GM23338 (cell line): ENCODE measurements around the gene PJA1. TPM values are rescaled to one million over a fixed set of nuclear protein-coding genes. Genes with fewer than 3 reads are reported as not detected.

Experiments
- ATAC-seq: fragments of 200-7000 bp; cut with Tn5 transposase; 3 replicates; pipeline ENCODE4 v1.9.1; 2020
- DNase-seq: peaks from one replicate; pipeline ENCODE4 v3.0.0-alpha.2; 2015; ENCODE audit warnings: low spot score
- H2AFZ ChIP-seq: fragments of 200-600 bp; sonication (generic); 2 replicates; pipeline ENCODE4 v1.8.0; 2016; ENCODE audit warnings: antibody characterized with exemption, mild to moderate bottlenecking, moderate library complexity
- H3F3A ChIP-seq: fragments of 200-600 bp; sonication (generic); replicated peaks from 2 replicates; pipeline ENCODE4 v1.8.0; 2017; ENCODE audit warnings: antibody characterized with exemption, mixed run types, low read depth
- H3K27ac ChIP-seq: fragments of 200-600 bp; sonication (generic); 2 replicates; pipeline ENCODE4 v1.6.1; 2016; ENCODE audit warnings: low read depth
- H3K27me3 ChIP-seq: fragments of 200-600 bp; sonication (generic); 2 replicates; pipeline ENCODE4 v1.8.0; 2016; ENCODE audit warnings: mild to moderate bottlenecking, mixed run types, moderate library complexity; ENCODE audit not compliant: insufficient read depth
- H3K36me3 ChIP-seq: fragments of 200-600 bp; sonication (generic); 2 replicates; pipeline ENCODE4 v1.8.0; 2016; ENCODE audit warnings: mild to moderate bottlenecking; ENCODE audit not compliant: insufficient read depth
- H3K4me1 ChIP-seq: fragments of 200-600 bp; sonication (generic); 2 replicates; pipeline ENCODE4 v1.8.0; 2016; ENCODE audit warnings: mild to moderate bottlenecking, moderate library complexity; ENCODE audit not compliant: insufficient read depth
- H3K4me2 ChIP-seq: fragments of 200-600 bp; sonication (generic); 2 replicates; pipeline ENCODE4 v1.7.1; 2017; ENCODE audit warnings: mixed run types
- H3K4me3 ChIP-seq: fragments of 200-600 bp; sonication (generic); 2 replicates; pipeline ENCODE4 v1.6.1; 2016; ENCODE audit warnings: mixed run types
- H3K79me2 ChIP-seq: fragments of 200-600 bp; sonication (generic); replicated peaks from 2 replicates; pipeline ENCODE4 v1.8.0; 2017; ENCODE audit warnings: mild to moderate bottlenecking; ENCODE audit not compliant: insufficient read depth
- H3K9me2 ChIP-seq: fragments of 200-600 bp; sonication (generic); 2 replicates; pipeline ENCODE4 v1.8.0; 2017; ENCODE audit not compliant: insufficient read depth
- H4K20me1 ChIP-seq: fragments of 200-600 bp; sonication (generic); replicated peaks from 2 replicates; pipeline ENCODE4 v1.8.0; 2017; ENCODE audit warnings: mild to moderate bottlenecking; ENCODE audit not compliant: insufficient read depth
- H3K27ac Mint-ChIP-seq: 2 replicates; pipeline ENCODE4 v1.8.0; 2020; ENCODE audit warnings: inconsistent platforms, mild to moderate bottlenecking, moderate library complexity, mixed read lengths
- H3K27me3 Mint-ChIP-seq: 3 replicates; pipeline ENCODE4 v1.8.0; 2022; ENCODE audit warnings: low read depth, mild to moderate bottlenecking, moderate library complexity, mixed read lengths, inconsistent platforms; ENCODE audit not compliant: insufficient read depth, poor library complexity
- H3K36me3 Mint-ChIP-seq: 3 replicates; pipeline ENCODE4 v1.8.0; 2021; ENCODE audit warnings: low read depth, mild to moderate bottlenecking, inconsistent platforms, moderate library complexity, mixed read lengths
- H3K4me1 Mint-ChIP-seq: 3 replicates; pipeline ENCODE4 v1.8.0; 2020; ENCODE audit warnings: mild to moderate bottlenecking, inconsistent platforms, mixed read lengths
- H3K4me3 Mint-ChIP-seq: 3 replicates; pipeline ENCODE4 v1.8.0; 2021; ENCODE audit warnings: moderate library complexity, mild to moderate bottlenecking, inconsistent platforms, mixed read lengths
- H3K9me3 Mint-ChIP-seq: 3 replicates; pipeline ENCODE4 v1.8.0; 2020; ENCODE audit warnings: moderate library complexity, mild to moderate bottlenecking, inconsistent platforms, mixed read lengths
- CREB1 ChIP-seq: fragments of 250-450 bp; sonication (Bioruptor Pico); IDR thresholded peaks from 2 replicates; pipeline ENCODE4 v1.5.0; 2020; ENCODE audit warnings: low read depth, mild to moderate bottlenecking, moderate library complexity
- EZH2 ChIP-seq: fragments of 200-600 bp; sonication (generic); IDR thresholded peaks from one replicate; pipeline ENCODE4 v1.8.0; 2017; ENCODE audit warnings: antibody characterized with exemption, mild to moderate bottlenecking, low read depth; ENCODE audit not compliant: unreplicated experiment
- EZH2phosphoT487 ChIP-seq: fragments of 200-600 bp; sonication (generic); IDR thresholded peaks from one replicate; pipeline ENCODE4 v1.8.1; 2018; ENCODE audit warnings: antibody characterized with exemption; ENCODE audit not compliant: unreplicated experiment
- JUNB ChIP-seq: IDR thresholded peaks from one replicate; pipeline ENCODE4 v1.6.1; 2016; ENCODE audit warnings: antibody characterized with exemption; ENCODE audit not compliant: unreplicated experiment
- NANOG ChIP-seq: IDR thresholded peaks from 2 replicates; pipeline ENCODE4 v1.6.1; 2016; ENCODE audit warnings: antibody characterized with exemption, borderline replicate concordance
- POLR2AphosphoS5 ChIP-seq: IDR thresholded peaks from 2 replicates; pipeline ENCODE4 v1.6.1; 2016; ENCODE audit warnings: antibody characterized with exemption, low read depth
- STAT1 ChIP-seq: IDR thresholded peaks from one replicate; pipeline ENCODE4 v1.6.1; 2016; ENCODE audit warnings: antibody characterized with exemption; ENCODE audit not compliant: unreplicated experiment
- ZNF114 ChIP-seq: fragments of 250-450 bp; sonication (Bioruptor Pico); IDR thresholded peaks from 2 replicates; pipeline ENCODE4 v1.5.0; 2020; ENCODE audit warnings: mild to moderate bottlenecking, moderate library complexity
- ZNF331 ChIP-seq: fragments of 250-450 bp; sonication (Bioruptor Pico); IDR thresholded peaks from 2 replicates; pipeline ENCODE4 v1.5.0; 2020; ENCODE audit warnings: low read depth, mild to moderate bottlenecking, moderate library complexity
- polyA plus RNA-seq: library from polyadenylated mRNA; unstranded; fragments of >200 nt; fragmentation: Nextera tagmentation; extraction: Ambion mirVana; gene quantifications from 2 replicates; pipeline ENCODE4 v1.2.1, GENCODE V29; 2016
- total RNA-seq: library from RNA; depleted of rRNA; stranded (reverse); fragments of >200 nt; shearing (Covaris generic); gene quantifications from 2 replicates; pipeline ENCODE4 v1.2.3, GENCODE V29; 2014
- TF ChIP-seq, protein P1 (sequence below): fragments of 250-450 bp; sonication (Bioruptor Pico); IDR thresholded peaks from 2 replicates; pipeline ENCODE4 v1.5.0; 2020; ENCODE audit warnings: mild to moderate bottlenecking, moderate library complexity
- TF ChIP-seq, protein P2 (sequence below): IDR thresholded peaks from one replicate; pipeline ENCODE4 v1.6.1; 2018; ENCODE audit warnings: antibody characterized with exemption; ENCODE audit not compliant: unreplicated experiment
- TF ChIP-seq, protein P3 (sequence below): IDR thresholded peaks from 2 replicates; pipeline ENCODE4 v1.6.1; 2016; ENCODE audit warnings: antibody characterized with exemption
- TF ChIP-seq, protein P4 (sequence below), 2 experiments: fragments of 200-600 bp in 1 of 2; sonication (generic) in 1 of 2; conservative IDR thresholded peaks; 2 replicates each; pipeline versions ENCODE4 v1.5.1 to v1.6.1; 2016 to 2017; ENCODE audit warnings: antibody characterized with exemption in 2 of 2, low read depth in 2 of 2, mild to moderate bottlenecking in 2 of 2, moderate library complexity in 1 of 2

The PJA1 gene
- total and polyA plus RNA-seq, 2 experiments from 2014 or later: 25.2 to 31.3 TPM

DNA sequence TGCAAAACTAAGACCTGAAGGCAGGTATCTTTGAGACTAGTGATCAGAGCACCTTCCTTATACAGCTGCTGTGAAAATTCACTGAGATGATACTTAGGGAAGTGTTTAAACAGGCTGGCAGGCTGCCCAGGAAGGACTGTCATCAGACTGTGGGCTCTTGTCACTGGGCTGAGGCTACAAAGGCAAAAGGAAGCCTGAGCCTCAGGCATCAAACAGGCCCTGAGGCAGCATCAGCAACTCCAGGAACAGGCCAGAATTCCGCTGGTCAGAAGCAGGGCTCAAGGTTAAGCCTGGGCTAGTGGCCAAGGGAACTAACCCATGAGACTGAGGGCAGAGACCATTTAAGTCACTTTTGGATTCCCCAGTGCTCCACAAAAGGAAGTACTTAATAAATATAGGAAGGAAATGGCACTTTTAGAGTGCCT lies 12.8 kb downstream of the PJA1 start:
- no peaks in the 10 kb centered on the region for H3K9me2 ChIP-seq
- peaks cover 12% of the 10 kb centered on the region for H3K27me3 Mint-ChIP-seq
- H3K4me1 Mint-ChIP-seq: peaks cover 46% of the 10 kb centered on the region
- H3K4me3 ChIP-seq: no peak overlapping the region
- DNase-seq (no peak), ATAC-seq (no peak)
- H3K9me3 Mint-ChIP-seq: no peaks in the 10 kb centered on the region
- H3K36me3 Mint-ChIP-seq: no peaks in the 10 kb centered on the region; the same call in 2 of the 3 replicates
- H4K20me1 ChIP-seq: no peaks in the 10 kb centered on the region
- no peaks in the 10 kb centered on the region for H3F3A ChIP-seq
- H3K79me2 ChIP-seq: no peaks in the 10 kb centered on the region
- no peak overlapping the region for H3K27ac ChIP-seq
- no peak overlapping the region for H2AFZ ChIP-seq
- H3K4me3 Mint-ChIP-seq: no peak overlapping the region
- no peak overlapping the region for H3K27ac Mint-ChIP-seq
- no peaks in the 10 kb centered on the region for H3K36me3 ChIP-seq
- no peaks in the 10 kb centered on the region for H3K27me3 ChIP-seq
- TF ChIP-seq NANOG: no peak
- TF ChIP-seq, protein P1, sequence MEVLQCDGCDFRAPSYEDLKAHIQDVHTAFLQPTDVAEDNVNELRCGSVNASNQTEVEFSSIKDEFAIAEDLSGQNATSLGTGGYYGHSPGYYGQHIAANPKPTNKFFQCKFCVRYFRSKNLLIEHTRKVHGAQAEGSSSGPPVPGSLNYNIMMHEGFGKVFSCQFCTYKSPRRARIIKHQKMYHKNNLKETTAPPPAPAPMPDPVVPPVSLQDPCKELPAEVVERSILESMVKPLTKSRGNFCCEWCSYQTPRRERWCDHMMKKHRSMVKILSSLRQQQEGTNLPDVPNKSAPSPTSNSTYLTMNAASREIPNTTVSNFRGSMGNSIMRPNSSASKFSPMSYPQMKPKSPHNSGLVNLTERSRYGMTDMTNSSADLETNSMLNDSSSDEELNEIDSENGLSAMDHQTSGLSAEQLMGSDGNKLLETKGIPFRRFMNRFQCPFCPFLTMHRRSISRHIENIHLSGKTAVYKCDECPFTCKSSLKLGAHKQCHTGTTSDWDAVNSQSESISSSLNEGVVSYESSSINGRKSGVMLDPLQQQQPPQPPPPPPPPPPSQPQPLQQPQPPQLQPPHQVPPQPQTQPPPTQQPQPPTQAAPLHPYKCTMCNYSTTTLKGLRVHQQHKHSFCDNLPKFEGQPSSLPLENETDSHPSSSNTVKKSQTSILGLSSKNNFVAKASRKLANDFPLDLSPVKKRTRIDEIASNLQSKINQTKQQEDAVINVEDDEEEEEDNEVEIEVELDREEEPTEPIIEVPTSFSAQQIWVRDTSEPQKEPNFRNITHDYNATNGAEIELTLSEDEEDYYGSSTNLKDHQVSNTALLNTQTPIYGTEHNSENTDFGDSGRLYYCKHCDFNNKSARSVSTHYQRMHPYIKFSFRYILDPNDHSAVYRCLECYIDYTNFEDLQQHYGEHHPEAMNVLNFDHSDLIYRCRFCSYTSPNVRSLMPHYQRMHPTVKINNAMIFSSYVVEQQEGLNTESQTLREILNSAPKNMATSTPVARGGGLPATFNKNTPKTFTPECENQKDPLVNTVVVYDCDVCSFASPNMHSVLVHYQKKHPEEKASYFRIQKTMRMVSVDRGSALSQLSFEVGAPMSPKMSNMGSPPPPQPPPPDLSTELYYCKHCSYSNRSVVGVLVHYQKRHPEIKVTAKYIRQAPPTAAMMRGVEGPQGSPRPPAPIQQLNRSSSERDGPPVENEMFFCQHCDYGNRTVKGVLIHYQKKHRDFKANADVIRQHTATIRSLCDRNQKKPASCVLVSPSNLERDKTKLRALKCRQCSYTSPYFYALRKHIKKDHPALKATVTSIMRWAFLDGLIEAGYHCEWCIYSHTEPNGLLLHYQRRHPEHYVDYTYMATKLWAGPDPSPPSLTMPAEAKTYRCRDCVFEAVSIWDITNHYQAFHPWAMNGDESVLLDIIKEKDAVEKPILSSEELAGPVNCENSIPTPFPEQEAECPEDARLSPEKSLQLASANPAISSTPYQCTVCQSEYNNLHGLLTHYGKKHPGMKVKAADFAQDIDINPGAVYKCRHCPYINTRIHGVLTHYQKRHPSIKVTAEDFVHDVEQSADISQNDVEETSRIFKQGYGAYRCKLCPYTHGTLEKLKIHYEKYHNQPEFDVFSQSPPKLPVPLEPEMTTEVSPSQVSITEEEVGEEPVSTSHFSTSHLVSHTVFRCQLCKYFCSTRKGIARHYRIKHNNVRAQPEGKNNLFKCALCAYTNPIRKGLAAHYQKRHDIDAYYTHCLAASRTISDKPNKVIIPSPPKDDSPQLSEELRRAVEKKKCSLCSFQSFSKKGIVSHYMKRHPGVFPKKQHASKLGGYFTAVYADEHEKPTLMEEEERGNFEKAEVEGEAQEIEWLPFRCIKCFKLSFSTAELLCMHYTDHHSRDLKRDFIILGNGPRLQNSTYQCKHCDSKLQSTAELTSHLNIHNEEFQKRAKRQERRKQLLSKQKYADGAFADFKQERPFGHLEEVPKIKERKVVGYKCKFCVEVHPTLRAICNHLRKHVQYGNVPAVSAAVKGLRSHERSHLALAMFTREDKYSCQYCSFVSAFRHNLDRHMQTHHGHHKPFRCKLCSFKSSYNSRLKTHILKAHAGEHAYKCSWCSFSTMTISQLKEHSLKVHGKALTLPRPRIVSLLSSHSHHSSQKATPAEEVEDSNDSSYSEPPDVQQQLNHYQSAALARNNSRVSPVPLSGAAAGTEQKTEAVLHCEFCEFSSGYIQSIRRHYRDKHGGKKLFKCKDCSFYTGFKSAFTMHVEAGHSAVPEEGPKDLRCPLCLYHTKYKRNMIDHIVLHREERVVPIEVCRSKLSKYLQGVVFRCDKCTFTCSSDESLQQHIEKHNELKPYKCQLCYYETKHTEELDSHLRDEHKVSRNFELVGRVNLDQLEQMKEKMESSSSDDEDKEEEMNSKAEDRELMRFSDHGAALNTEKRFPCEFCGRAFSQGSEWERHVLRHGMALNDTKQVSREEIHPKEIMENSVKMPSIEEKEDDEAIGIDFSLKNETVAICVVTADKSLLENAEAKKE: no peak
- no peak for TF ChIP-seq EZH2
- TF ChIP-seq, protein P2, sequence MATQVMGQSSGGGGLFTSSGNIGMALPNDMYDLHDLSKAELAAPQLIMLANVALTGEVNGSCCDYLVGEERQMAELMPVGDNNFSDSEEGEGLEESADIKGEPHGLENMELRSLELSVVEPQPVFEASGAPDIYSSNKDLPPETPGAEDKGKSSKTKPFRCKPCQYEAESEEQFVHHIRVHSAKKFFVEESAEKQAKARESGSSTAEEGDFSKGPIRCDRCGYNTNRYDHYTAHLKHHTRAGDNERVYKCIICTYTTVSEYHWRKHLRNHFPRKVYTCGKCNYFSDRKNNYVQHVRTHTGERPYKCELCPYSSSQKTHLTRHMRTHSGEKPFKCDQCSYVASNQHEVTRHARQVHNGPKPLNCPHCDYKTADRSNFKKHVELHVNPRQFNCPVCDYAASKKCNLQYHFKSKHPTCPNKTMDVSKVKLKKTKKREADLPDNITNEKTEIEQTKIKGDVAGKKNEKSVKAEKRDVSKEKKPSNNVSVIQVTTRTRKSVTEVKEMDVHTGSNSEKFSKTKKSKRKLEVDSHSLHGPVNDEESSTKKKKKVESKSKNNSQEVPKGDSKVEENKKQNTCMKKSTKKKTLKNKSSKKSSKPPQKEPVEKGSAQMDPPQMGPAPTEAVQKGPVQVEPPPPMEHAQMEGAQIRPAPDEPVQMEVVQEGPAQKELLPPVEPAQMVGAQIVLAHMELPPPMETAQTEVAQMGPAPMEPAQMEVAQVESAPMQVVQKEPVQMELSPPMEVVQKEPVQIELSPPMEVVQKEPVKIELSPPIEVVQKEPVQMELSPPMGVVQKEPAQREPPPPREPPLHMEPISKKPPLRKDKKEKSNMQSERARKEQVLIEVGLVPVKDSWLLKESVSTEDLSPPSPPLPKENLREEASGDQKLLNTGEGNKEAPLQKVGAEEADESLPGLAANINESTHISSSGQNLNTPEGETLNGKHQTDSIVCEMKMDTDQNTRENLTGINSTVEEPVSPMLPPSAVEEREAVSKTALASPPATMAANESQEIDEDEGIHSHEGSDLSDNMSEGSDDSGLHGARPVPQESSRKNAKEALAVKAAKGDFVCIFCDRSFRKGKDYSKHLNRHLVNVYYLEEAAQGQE: no peak
- no peak for TF ChIP-seq CREB1 (CRISPR knock-in tag)
- no peak for TF ChIP-seq EZH2phosphoT487
- TF ChIP-seq ZNF331 (CRISPR knock-in tag): no peak
- TF ChIP-seq STAT1: no peak
- TF ChIP-seq, protein P3, sequence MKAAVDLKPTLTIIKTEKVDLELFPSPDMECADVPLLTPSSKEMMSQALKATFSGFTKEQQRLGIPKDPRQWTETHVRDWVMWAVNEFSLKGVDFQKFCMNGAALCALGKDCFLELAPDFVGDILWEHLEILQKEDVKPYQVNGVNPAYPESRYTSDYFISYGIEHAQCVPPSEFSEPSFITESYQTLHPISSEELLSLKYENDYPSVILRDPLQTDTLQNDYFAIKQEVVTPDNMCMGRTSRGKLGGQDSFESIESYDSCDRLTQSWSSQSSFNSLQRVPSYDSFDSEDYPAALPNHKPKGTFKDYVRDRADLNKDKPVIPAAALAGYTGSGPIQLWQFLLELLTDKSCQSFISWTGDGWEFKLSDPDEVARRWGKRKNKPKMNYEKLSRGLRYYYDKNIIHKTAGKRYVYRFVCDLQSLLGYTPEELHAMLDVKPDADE: no peak
- TF ChIP-seq, protein P4, sequence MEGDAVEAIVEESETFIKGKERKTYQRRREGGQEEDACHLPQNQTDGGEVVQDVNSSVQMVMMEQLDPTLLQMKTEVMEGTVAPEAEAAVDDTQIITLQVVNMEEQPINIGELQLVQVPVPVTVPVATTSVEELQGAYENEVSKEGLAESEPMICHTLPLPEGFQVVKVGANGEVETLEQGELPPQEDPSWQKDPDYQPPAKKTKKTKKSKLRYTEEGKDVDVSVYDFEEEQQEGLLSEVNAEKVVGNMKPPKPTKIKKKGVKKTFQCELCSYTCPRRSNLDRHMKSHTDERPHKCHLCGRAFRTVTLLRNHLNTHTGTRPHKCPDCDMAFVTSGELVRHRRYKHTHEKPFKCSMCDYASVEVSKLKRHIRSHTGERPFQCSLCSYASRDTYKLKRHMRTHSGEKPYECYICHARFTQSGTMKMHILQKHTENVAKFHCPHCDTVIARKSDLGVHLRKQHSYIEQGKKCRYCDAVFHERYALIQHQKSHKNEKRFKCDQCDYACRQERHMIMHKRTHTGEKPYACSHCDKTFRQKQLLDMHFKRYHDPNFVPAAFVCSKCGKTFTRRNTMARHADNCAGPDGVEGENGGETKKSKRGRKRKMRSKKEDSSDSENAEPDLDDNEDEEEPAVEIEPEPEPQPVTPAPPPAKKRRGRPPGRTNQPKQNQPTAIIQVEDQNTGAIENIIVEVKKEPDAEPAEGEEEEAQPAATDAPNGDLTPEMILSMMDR (conservative IDR thresholded peaks at IDR 0.05; ENCODE audit: low read depth in 2 of 2): no peak
- no peak for TF ChIP-seq ZNF114 (CRISPR knock-in tag)
- TF ChIP-seq POLR2AphosphoS5: no peak
- no peak for TF ChIP-seq JUNB
- peaks cover 44% of the 10 kb centered on the region for H3K4me1 ChIP-seq
- no peak overlapping the region for H3K4me2 ChIP-seq
